HG02759 (cell line): Measurements from ENCODE around the gene PSMG1.
"Not testable (repeated sequence)": the region's sequence is repeated elsewhere in the genome, so short reads cannot be mapped to it uniquely, and the experiment has no call there.

Experiments
- ATAC-seq: cut with Tn5 transposase; IDR thresholded peaks from one replicate; pipeline ENCODE4 v1.9.1; 2021; ENCODE audit warnings: mild to moderate bottlenecking, moderate library complexity; ENCODE audit not compliant: unreplicated experiment

PSMG1 gene

GRCh38 chr21:39159342-39160063 lies 23.7 kb downstream of the PSMG1 start:
- no peak for ATAC-seq

- ATAC-seq = not testable (repeated sequence)
Measured at GRCh38 chr21:39157241-39157640, 26.0 kb downstream of the PSMG1 start.

DNA sequence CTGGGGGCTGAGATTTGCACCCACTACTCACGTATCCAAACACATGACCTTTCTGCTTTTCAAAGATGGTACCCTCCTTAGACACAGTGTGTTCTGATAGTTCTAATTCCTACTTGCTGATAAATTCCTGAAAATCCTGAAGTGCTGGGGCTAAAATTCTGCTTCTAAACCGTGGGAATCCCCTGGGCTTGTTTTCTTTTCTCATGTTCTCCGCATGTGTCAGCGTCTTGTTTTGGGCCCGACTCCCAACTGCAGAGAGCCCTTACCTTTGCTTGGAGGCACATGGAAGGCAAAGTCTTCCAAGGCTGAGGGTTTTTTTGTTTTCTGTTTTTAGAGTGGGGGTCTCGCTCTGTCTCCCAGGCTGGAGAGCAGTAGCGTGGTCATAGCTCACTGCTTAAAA lies 27.2 kb downstream of the PSMG1 start:
- no peak for ATAC-seq

DNA sequence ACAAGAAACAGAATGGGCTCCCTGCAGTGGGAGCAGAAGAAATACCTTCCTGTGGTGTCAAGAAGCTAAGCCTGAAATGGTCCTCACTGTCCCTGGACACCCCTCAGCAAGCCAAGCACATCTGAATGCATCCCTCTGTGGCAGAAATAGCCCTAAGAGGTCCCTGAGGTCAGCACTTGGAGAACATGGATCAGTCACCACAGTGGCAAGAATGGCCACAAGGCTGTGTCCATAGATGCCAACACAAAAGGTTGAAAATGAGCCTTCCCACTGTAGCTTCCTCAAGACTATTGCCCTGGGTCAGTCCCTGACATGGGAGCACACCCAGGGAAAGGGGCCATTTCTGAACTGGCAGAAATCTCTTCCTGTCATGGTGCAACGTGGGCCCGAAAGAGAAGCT lies 27.7 kb downstream of the PSMG1 start:
- no peak for ATAC-seq

DNA sequence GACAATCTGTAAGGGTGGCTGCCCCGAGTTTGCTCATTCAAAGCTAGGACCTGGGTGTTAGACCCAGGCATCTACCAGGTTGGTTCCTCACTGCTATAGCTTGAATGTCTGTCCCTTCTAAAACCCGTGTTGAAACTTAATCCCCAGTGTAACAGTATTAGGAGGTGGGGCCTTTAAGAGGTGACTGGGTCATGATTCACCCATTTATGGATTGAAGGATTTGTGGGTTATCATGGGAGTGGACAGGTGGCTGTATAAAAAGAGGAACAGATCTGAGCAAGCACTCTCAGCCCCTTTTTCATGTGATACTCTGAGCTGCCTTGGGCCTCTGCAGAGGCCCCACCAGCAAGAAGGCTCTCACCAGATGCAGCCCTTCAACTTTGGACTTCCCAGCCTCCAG lies 29.4 kb downstream of the PSMG1 start:
- no peak for ATAC-seq

DNA sequence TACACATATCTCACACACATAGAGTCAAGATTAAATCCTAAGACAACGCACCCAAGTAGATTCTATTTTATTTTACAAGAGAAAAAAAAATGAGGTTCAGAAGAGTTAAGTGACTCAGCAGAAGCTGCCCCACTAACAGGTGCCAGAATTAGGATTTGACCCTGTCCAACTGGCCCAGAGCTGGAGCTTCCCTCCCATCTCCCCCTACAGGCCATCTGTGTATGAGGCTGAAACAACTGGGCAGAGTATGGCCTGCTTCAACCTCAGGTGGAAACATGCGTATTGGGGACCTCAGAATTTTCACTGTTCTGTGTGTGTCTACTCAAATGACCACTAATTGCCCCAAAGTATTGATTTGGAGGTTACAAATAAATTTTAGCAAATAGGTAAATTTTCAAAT lies 29.9 kb downstream of the PSMG1 start:
- no peak for ATAC-seq

GRCh38 chr21:39152271-39152670 lies 31.0 kb downstream of the PSMG1 start:
- no peak for ATAC-seq

- no peak for ATAC-seq
Measured at GRCh38 chr21:39150877-39151276, 32.4 kb downstream of the PSMG1 start.

- ATAC-seq = no peak
Measured at GRCh38 chr21:39150316-39150715, 32.9 kb downstream of the PSMG1 start.

DNA sequence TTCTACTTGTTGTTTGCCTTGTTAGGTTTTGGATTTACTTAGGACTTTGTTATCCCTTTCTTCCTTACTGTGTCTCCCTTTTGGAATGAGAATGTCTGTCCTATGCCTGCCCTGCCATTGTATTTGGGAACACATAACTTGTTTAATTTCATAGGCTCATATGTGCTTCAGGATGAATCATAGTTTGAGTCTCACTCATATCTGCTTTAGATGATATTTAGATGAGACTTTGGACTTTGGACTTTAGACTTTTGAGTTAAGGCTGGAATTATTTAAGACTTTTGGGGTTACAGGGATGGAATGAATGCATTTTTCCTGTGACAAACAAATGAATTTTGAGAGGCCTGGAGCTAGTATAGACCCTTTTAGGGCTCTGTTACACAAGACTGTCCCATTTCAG lies 33.4 kb downstream of the PSMG1 start:
- no peak for ATAC-seq

- ATAC-seq = no peak
Measured at GRCh38 chr21:39148975-39149374, 34.3 kb downstream of the PSMG1 start.

- ATAC-seq = no peak
Measured at GRCh38 chr21:39144191-39144590, 39.1 kb downstream of the PSMG1 start.

DNA sequence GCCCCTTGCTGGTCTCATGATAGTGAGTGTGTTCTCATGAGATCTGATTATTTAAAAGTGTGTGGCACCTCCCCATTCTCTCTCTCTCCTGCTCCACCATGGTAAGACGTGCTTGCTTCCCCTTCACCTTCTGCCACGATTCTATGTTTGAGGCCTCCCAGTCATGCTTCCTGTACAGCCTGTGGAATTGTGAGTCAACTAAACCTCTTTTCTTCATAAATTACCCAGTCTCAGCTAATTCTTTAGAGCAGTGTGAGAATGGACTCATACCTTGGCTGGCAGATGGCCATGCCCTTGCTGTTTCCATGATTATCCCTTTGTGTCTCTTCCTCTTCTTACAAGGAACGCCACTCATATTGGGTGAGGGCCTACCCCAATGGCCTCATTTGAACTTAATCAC lies 40.3 kb downstream of the PSMG1 start:
- ATAC-seq = no peak

DNA sequence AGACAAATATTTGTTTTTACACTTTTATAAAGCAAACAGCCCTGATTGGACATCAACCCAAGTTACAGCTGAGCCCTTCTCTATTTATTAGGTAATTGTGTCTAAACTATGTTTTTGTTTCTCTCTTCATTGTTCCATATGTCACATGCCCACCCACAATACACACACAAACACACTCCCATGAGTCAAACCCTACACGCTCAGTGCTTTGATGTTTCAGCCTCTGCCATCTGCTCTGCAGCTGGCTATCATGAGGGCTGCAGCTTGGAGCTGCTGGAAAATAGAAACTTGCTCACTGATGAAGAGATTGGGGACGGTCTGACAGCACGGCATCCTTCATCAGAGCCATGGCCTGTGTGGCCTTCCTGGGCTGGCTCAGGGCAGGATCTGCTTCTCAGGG lies 41.7 kb downstream of the PSMG1 start:
- ATAC-seq = no peak

DNA sequence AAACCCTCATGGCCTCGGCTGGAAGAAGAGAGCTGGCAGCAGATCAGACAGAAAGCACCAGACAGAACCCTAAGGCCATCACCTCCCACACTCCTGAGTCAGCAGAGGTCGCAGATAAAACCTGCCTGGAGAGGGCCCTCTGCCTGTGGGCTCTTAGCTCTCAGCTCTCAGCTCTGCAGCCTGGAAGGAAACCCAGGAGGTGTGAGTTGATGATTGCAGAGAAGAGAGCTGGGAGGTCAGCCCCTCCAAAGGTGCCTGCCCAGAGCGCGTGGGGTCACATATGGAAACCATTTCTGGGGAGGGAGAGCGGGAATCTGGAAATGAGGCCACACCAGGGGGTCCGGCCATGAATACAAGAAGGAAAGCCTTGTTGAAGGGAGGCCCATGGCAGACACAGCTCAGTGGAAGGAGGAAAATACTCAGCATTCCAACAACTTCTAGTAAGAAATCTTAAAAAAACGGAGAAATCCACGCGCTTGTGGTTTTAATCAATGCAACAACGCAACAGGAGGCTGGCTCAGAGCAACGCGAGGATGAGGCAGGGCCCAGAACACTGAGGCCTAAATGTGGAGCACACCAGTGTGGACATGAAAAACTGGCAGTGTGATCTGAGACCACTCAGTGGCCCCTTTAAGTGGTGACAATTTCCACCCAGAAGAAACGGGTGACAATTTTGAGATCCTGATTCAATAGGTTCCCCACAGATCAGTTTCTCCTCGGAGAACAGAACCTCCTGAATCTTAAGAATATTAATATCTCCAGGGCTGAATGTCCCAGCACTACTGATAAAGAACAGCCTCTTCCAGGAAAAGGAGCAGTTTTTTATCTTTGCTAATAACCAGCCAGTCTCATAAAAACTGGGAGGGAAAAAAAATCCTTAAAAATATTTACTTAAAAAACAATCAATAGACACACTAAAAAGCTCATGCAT lies 45.7 kb downstream of the PSMG1 start:
- ATAC-seq = no peak

DNA sequence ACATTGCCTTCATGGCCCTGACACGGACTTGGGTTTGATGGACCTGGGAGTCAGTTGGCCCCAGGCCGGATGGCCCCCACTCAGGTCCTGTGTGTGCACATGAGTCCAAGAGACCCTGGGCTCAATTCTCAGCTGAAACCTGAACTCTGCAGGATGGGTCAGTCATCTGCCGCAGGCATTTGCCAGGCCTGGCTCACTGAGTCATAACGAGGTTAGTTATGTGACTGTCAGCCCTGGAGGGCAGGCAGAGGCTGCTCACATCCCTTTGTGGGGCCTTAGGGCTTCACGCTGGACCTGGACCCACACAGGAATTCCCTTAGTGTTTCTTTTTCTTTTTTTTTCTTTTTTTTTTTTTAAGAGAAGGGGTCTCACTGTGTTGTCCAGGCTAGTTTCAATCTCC lies 46.5 kb downstream of the PSMG1 start:
- ATAC-seq = no peak

GRCh38 chr21:39136138-39136537 lies 47.1 kb downstream of the PSMG1 start:
- not testable (repeated sequence) for ATAC-seq

DNA sequence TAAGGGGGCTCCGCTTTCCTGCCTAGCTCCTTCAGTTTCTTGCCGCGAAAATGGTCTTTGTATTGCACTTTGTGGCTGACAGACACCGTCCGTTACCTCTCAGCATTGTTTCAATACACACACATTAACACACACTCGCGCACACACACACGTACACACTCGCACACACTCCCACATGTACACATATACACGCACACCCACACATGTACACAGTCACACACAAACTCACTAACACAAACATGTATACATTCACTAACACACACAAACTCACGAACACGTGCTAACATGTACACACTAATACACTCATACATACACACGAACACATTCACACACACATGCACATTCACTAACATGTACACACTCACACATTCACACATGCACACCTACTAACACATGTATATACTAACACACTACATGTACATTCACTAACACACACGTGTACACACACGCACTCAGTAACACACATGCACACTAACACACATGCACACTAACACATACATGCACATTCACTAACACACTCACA lies 48.9 kb downstream of the PSMG1 start:
- no peak for ATAC-seq

- ATAC-seq = no peak
Measured at GRCh38 chr21:39132248-39132647, 51.0 kb downstream of the PSMG1 start.

- ATAC-seq = no peak
Measured at GRCh38 chr21:39131791-39132190, 51.5 kb downstream of the PSMG1 start.

GRCh38 chr21:39127506-39127905 lies 55.7 kb downstream of the PSMG1 start:
- no peak for ATAC-seq

DNA sequence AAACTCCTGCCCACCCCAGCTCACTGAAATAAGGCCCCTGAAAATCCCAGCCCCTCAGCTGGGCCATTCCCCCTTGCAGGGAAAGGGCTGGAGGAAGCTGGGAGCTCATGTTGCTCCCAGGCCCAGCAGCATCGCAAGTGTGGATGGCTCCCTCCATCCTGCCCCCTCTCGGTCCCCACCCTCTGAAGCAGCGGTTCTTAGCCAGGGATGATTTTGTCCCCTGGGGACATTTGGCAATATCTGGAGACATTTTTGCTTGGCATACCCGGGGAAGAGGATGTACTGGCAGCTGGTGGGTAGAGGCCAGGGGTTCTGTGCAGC lies 56.8 kb downstream of the PSMG1 start:
- no peak for ATAC-seq
